IPS-18c (cell line): Measurements from ENCODE around the gene HSD17B7.

Source experiments
- H3K4me3 ChIP-seq: 2 replicates; pipeline ENCODE4 v1.7.0; 2013; ENCODE audit warnings: low read depth, mild to moderate bottlenecking, low read length, moderate library complexity; ENCODE audit not compliant: insufficient read depth
- H3K9me3 ChIP-seq: one replicate; pipeline ENCODE4 v1.6.1; 2013; ENCODE audit warnings: mild to moderate bottlenecking, low read length, moderate library complexity; ENCODE audit not compliant: control insufficient read depth, insufficient read depth

Gene HSD17B7

GRCh38 chr1:162846256-162847212 is 56.0 kb downstream of the HSD17B7 start:
- Histone ChIP-seq H3K9me3 (peaks cover 2% of the 10 kb centered on the region), H3K4me3 (no peak overlapping the region)

GRCh38 chr1:162847839-162848453 is 57.4 kb downstream of the HSD17B7 start:
- H3K9me3 ChIP-seq, result peaks cover 2% of the 10 kb centered on the region
- H3K4me3 ChIP-seq, result no peak overlapping the region

- peaks cover 2% of the 10 kb centered on the region for H3K9me3 ChIP-seq
- H3K4me3 ChIP-seq, result no peak overlapping the region
These were observed 59.2 kb downstream of the HSD17B7 start for GRCh38 chr1:162849711-162850110.

- Histone ChIP-seq H3K9me3 (peaks cover 2% of the 10 kb centered on the region), H3K4me3 (no peak overlapping the region)
These were observed 60.8 kb downstream of the HSD17B7 start for GRCh38 chr1:162851341-162851740.

GRCh38 chr1:162854245-162854882 is 63.9 kb downstream of the HSD17B7 start:
- H3K4me3 ChIP-seq, result no peak overlapping the region
- H3K9me3 ChIP-seq, result no peaks in the 10 kb centered on the region

- no peak overlapping the region for H3K4me3 ChIP-seq
- H3K9me3 ChIP-seq, result no peaks in the 10 kb centered on the region
These were observed 65.1 kb downstream of the HSD17B7 start for GRCh38 chr1:162855461-162856150.

- Histone ChIP-seq H3K4me3 (no peak overlapping the region), H3K9me3 (no peaks in the 10 kb centered on the region)
These were observed 65.8 kb downstream of the HSD17B7 start for GRCh38 chr1:162856260-162856659.

- Histone ChIP-seq H3K4me3 (no peak overlapping the region), H3K9me3 (no peaks in the 10 kb centered on the region)
These were observed 67.3 kb downstream of the HSD17B7 start for GRCh38 chr1:162857850-162858249.

GRCh38 chr1:162859191-162859590 is 68.7 kb downstream of the HSD17B7 start:
- Histone ChIP-seq H3K4me3 (no peak overlapping the region), H3K9me3 (no peaks in the 10 kb centered on the region)

GRCh38 chr1:162861101-162861500 is 70.6 kb downstream of the HSD17B7 start, which contains the start of gene CCDC190:
CCDC190 (minus strand) TSS chr1:162861175; CDS start chr1:162859646, 1,529 bp downstream.
- Histone ChIP-seq H3K9me3 (no peaks in the 10 kb centered on the region), H3K4me3 (no peak within 1 kb of the TSS)

- H3K9me3 ChIP-seq, result no peaks in the 10 kb centered on the region
- H3K4me3 ChIP-seq, result no peak overlapping the region
These were observed 71.1 kb downstream of the HSD17B7 start for GRCh38 chr1:162861625-162862024.
